Ishikawa (cell line): ENCODE results near the gene P2RX1.
A peak's percentile ranks its signal among the peaks of the same experiment; 100 is the strongest.

Experiments
- CEBPB ChIP-seq: IDR thresholded peaks from 2 replicates; pipeline ENCODE4 v1.6.1; 2012
- CREB1 ChIP-seq: IDR thresholded peaks from 2 replicates; pipeline ENCODE4 v1.6.1; 2012; ENCODE audit warnings: low read depth
- EGR1 ChIP-seq: IDR thresholded peaks from 2 replicates; pipeline ENCODE4 v1.6.1; 2012
- EP300 ChIP-seq: IDR thresholded peaks from 2 replicates; pipeline ENCODE4 v1.6.1; 2012; ENCODE audit warnings: borderline replicate concordance
- FOXM1 ChIP-seq: IDR thresholded peaks from 2 replicates; pipeline ENCODE4 v1.6.1; 2012; ENCODE audit warnings: low read depth, borderline replicate concordance
- NFIC ChIP-seq: IDR thresholded peaks from 2 replicates; pipeline ENCODE4 v1.6.1; 2012
- RAD21 ChIP-seq: IDR thresholded peaks from 2 replicates; pipeline ENCODE4 v1.6.1; 2012; ENCODE audit warnings: low read depth
- TAF1 ChIP-seq: IDR thresholded peaks from 2 replicates; pipeline ENCODE4 v1.6.1; 2012; ENCODE audit warnings: low read depth, mild to moderate bottlenecking
- TCF12 ChIP-seq: IDR thresholded peaks from 2 replicates; pipeline ENCODE4 v1.6.1; 2012; ENCODE audit warnings: low read depth
- TEAD4 ChIP-seq: IDR thresholded peaks from 2 replicates; pipeline ENCODE4 v1.6.1; 2012
- YY1 ChIP-seq: IDR thresholded peaks from 2 replicates; pipeline ENCODE4 v1.6.1; 2012; ENCODE audit warnings: low read depth
- ZBTB7A ChIP-seq: IDR thresholded peaks from 2 replicates; pipeline ENCODE4 v1.6.1; 2012; ENCODE audit warnings: low read depth
- TF ChIP-seq, protein P1 (sequence below): IDR thresholded peaks from 2 replicates; pipeline ENCODE4 v1.6.1; 2012
- TF ChIP-seq, protein P2 (sequence below): IDR thresholded peaks from 2 replicates; pipeline ENCODE4 v1.6.1; 2012
- TF ChIP-seq, protein P3 (sequence below): IDR thresholded peaks from 2 replicates; pipeline ENCODE4 v1.6.1; 2012; ENCODE audit warnings: low read depth, mild to moderate bottlenecking

P2RX1 gene

DNA sequence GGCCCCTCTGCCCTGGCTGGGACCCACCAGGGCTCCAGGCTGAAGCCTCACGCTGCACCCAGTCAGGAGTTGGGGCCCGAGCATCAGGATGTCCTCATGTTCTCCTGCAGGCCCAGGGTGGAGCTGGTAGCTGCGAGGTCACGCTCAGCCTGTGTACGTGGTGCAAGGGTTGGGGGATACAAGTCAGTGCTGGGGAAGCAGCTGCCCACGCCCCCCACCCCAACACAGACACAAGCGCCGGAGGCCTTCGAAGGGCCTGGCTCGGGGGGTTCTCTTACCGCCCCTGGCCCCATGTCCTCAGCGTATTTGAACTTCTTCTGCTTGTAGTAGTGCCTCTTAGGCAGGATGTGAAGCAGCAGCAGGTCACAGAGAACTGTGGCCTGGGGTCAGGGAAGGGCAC lies 18.5 kb downstream of the P2RX1 start:
- TF ChIP-seq, protein P1, sequence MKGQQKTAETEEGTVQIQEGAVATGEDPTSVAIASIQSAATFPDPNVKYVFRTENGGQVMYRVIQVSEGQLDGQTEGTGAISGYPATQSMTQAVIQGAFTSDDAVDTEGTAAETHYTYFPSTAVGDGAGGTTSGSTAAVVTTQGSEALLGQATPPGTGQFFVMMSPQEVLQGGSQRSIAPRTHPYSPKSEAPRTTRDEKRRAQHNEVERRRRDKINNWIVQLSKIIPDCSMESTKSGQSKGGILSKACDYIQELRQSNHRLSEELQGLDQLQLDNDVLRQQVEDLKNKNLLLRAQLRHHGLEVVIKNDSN, result no peak
- TF ChIP-seq TAF1, result no peak
- no peak for TF ChIP-seq EGR1
- TF ChIP-seq EP300, result no peak
- no peak for TF ChIP-seq CREB1
- no peak for TF ChIP-seq TCF12

DNA sequence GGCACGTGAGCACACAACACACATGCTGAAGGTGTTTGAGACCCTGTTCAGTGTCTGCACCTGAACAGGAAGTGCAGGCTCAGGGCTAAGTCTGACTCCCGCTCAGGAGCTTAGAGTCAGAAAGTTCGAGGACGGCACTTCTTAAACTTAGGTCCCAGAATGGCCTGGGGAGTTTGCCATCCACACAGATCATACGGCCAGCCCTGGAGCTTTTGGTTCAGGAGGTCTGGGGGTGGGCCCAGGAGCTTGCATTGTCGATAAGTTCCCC lies 19.4 kb downstream of the P2RX1 start:
- TF ChIP-seq ZBTB7A (no peak), TAF1 (no peak), NFIC (no peak), EP300 (no peak), CEBPB (no peak), RAD21 (no peak), TCF12 (no peak), FOXM1 (no peak), YY1 (no peak), CREB1 (no peak)
- TF ChIP-seq, protein P1, result no peak
- TF ChIP-seq, protein P2, sequence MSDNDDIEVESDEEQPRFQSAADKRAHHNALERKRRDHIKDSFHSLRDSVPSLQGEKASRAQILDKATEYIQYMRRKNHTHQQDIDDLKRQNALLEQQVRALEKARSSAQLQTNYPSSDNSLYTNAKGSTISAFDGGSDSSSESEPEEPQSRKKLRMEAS, result no peak
- TF ChIP-seq, protein P3, sequence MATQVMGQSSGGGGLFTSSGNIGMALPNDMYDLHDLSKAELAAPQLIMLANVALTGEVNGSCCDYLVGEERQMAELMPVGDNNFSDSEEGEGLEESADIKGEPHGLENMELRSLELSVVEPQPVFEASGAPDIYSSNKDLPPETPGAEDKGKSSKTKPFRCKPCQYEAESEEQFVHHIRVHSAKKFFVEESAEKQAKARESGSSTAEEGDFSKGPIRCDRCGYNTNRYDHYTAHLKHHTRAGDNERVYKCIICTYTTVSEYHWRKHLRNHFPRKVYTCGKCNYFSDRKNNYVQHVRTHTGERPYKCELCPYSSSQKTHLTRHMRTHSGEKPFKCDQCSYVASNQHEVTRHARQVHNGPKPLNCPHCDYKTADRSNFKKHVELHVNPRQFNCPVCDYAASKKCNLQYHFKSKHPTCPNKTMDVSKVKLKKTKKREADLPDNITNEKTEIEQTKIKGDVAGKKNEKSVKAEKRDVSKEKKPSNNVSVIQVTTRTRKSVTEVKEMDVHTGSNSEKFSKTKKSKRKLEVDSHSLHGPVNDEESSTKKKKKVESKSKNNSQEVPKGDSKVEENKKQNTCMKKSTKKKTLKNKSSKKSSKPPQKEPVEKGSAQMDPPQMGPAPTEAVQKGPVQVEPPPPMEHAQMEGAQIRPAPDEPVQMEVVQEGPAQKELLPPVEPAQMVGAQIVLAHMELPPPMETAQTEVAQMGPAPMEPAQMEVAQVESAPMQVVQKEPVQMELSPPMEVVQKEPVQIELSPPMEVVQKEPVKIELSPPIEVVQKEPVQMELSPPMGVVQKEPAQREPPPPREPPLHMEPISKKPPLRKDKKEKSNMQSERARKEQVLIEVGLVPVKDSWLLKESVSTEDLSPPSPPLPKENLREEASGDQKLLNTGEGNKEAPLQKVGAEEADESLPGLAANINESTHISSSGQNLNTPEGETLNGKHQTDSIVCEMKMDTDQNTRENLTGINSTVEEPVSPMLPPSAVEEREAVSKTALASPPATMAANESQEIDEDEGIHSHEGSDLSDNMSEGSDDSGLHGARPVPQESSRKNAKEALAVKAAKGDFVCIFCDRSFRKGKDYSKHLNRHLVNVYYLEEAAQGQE, result no peak

DNA sequence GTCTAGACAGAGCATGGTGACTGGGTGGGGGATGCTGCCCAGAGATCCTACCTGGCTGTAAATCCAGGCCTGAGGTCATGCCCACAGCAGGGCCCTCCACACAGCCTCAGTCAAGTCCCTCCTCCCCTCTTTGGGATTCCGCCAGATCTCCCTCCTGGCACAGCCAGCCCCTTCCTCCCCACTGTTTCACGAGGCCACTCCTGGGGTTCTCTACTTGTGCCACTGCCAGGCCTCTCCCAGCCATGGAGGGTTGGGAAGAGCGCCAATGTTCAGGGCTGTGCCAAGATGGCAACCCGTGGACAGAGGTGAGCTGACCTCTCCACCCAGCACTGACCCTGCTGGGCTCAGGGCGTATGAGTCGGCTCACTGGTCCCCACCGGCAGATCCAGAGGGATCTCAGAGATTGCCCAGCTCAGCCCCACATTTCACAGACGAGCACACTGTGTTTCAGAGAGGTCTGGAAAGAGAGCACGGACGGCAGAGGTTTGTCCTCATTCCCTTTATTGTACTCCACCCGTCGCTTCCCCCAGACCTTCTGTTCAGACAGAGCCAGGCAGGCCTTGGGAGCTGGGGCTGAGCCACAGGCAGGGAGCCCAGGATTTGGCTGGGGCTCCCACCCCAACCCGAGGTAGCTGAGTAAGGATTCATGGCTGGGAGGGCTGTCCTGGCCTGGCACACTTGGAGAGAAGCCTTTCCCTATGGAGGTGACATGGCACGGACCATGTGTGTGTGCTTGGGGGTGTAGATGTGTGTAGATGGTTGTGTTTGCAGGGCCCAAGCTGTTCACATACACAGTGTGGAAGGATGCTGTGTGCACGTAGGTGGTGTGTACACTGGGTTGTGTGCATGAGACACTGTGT lies 19.9 kb downstream of the P2RX1 start:
- peak; percentile 93 for TF ChIP-seq NFIC
- TF ChIP-seq, protein P2, result no peak
- no peak for TF ChIP-seq TAF1
- peak; percentile 47; the same call in 1 of the 2 replicates for TF ChIP-seq YY1
- TF ChIP-seq EGR1, result no peak
- no peak for TF ChIP-seq CEBPB
- TF ChIP-seq CREB1, result no peak
- TF ChIP-seq ZBTB7A, result no peak
- TF ChIP-seq, protein P1, result no peak
- no peak for TF ChIP-seq RAD21
- no peak for TF ChIP-seq FOXM1
- TF ChIP-seq EP300, result peak; percentile 66
- TF ChIP-seq TEAD4, result no peak; the same call in 1 of the 2 replicates
- TF ChIP-seq TCF12, result peak; percentile 71; the same call in 1 of the 2 replicates
- TF ChIP-seq, protein P3, result no peak

DNA sequence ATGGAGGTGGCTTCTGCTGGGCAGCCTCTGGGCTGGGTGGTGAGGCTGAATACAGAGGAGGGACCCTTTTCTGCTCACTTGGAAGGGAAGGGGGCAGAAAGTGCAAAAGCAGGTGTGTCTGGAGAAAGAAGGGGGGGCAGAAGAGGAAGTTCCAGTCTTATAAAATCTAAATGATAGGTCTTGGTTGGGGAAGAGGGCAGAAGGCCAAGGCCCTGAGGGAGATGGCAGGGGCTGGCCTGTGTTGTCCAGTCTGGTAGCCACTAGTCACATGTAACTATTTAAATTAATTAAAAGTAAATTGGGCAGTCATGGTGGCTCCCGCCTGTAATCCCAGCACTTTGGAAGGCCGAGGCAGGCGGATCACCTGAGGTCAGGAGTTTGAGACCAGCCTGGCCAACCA lies 20.9 kb downstream of the P2RX1 start:
- TF ChIP-seq NFIC, result no peak
- TF ChIP-seq CEBPB, result no peak
- TF ChIP-seq, protein P2, result no peak

DNA sequence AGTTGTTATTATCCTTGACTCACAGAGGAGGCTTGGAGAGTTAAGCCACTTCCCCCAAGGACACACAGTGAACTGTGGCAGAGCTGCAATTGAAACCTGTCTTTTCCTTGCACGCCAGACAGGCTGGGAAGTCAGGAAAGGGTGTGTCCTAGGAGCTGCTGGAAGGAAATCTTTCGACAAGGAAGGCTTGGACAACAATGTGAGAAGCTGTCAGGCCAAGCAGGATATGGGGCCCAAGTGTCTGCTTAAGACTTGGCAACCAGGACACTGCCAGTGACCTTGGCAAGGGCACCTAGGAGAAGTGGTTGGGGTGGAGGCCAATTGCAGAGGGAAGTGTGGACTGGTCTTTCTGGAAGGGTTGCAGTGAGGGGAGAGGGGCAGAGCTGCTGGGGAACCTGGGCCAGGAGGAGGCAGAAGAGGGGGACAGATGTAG lies 21.3 kb downstream of the P2RX1 start:
- TF ChIP-seq TAF1 (no peak), TCF12 (no peak), FOXM1 (no peak), EP300 (0 out of 2 replicates have a peak, but pooled peaks have one; percentile 26), EGR1 (no peak), RAD21 (no peak), TEAD4 (no peak), NFIC (peak; percentile 45; the same call in 1 of the 2 replicates), CREB1 (no peak), ZBTB7A (no peak)
- TF ChIP-seq, protein P1, result no peak
- TF ChIP-seq, protein P3, result no peak
